NCI-H526 treated with DMSO at 0.1 percent for 48 hours (cell line): ENCODE results near the gene FUZ.

Experiments used
- DNase-seq: peaks from one replicate; lab custom pipeline; 2025; lab: John Stamatoyannopoulos, UW

The FUZ gene

GRCh38 chr19:49781394-49781793 lies 31.7 kb downstream of the FUZ start:
- DNase-seq = no peak

GRCh38 chr19:49780861-49781260 lies 32.2 kb downstream of the FUZ start:
- no peak for DNase-seq

- DNase-seq = no peak
Measured at GRCh38 chr19:49779731-49780555, 33.1 kb downstream of the FUZ start.

- no peak for DNase-seq
Measured at GRCh38 chr19:49776371-49776764, 36.7 kb downstream of the FUZ start.

GRCh38 chr19:49775742-49776370 lies 37.2 kb downstream of the FUZ start:
- no peak for DNase-seq

GRCh38 chr19:49774969-49775368 lies 38.1 kb downstream of the FUZ start:
- DNase-seq = no peak

- no peak for DNase-seq
Measured at GRCh38 chr19:49773663-49774350, 39.3 kb downstream of the FUZ start.

GRCh38 chr19:49772850-49773432 lies 40.2 kb downstream of the FUZ start:
- no peak for DNase-seq

- DNase-seq = no peak
Measured at GRCh38 chr19:49771674-49772139, 41.4 kb downstream of the FUZ start.

- no peak for DNase-seq
Measured at GRCh38 chr19:49770529-49770928, 42.6 kb downstream of the FUZ start.

GRCh38 chr19:49767967-49768581 lies 45.0 kb downstream of the FUZ start:
- no peak for DNase-seq

GRCh38 chr19:49767381-49767780 lies 45.7 kb downstream of the FUZ start:
- no peak for DNase-seq

- DNase-seq = no peak
Measured at GRCh38 chr19:49766930-49767299, 46.2 kb downstream of the FUZ start, which contains the start of gene AP2A1. Gene AP2A1 (plus strand): TSS chr19:49767001. CDS start chr19:49767134, 133 bp downstream.

- peak; percentile 99 for DNase-seq
Measured at GRCh38 chr19:49766007-49766929, 46.8 kb downstream of the FUZ start.

GRCh38 chr19:49764341-49764740 lies 48.8 kb downstream of the FUZ start:
- peak; percentile 64 for DNase-seq

GRCh38 chr19:49763230-49763629 lies 49.9 kb downstream of the FUZ start, which contains the start of gene TSKS:
Gene TSKS (minus strand): TSS chr19:49763306. CDS start chr19:49763247, 59 bp downstream.
- no peak for DNase-seq

GRCh38 chr19:49761625-49762311 lies 51.3 kb downstream of the FUZ start:
- no peak for DNase-seq

- no peak for DNase-seq
Measured at GRCh38 chr19:49761249-49761624, 51.9 kb downstream of the FUZ start.

GRCh38 chr19:49758292-49758691 lies 54.8 kb downstream of the FUZ start:
- DNase-seq = no peak
